A549 (cell line): ENCODE data around the gene SLC6A5.

Source experiments
- CTCF ChIP-seq: fragments of >200 bp; sonication (Bioruptor Twin); formaldehyde crosslinking; IDR thresholded peaks from 3 replicates; pipeline ENCODE4 v1.5.1; 2016
- EP300 ChIP-seq, 2 experiments: fragments of >200 bp; sonication (Bioruptor Twin); formaldehyde crosslinking; IDR thresholded peaks; 2 replicates in 1 of 2; 3 replicates in 1 of 2; pipeline ENCODE4 v1.6.1; 2016 to 2017

GRCh38 chr11:20620988-20621387 lies 21.6 kb downstream of the SLC6A5 start:
- TF ChIP-seq CTCF (no peak), EP300 (IDR thresholded peaks at IDR 0.05) (no peak)
